ENCODE data around the gene PECR. TPM values are rescaled to one million over a fixed set of nuclear protein-coding genes. Genes with fewer than 3 reads are reported as not detected.
"Not testable (repeated sequence)": the region's sequence is repeated elsewhere in the genome, so short reads cannot be mapped to it uniquely, and the experiment has no call there.

PECR gene
- total RNA-seq, 4 donors from 2014 or later = 44.6 to 85.6 (median 54.3) TPM

GRCh38 chr2:216001216-216002100 is 80.2 kb downstream of the PECR start:
- no peak for DNase-seq
- no peak overlapping the region for H3K4me3 ChIP-seq
- H3K9me3 ChIP-seq = no peaks in the 10 kb centered on the region
- H3K27ac ChIP-seq = no peak overlapping the region
- H3K4me1 ChIP-seq = no peaks in the 10 kb centered on the region
- H3K27me3 ChIP-seq = no peaks in the 10 kb centered on the region
- no peak for TF ChIP-seq POLR2A (IDR thresholded peaks at IDR 0.05)
- TF ChIP-seq, protein P1, sequence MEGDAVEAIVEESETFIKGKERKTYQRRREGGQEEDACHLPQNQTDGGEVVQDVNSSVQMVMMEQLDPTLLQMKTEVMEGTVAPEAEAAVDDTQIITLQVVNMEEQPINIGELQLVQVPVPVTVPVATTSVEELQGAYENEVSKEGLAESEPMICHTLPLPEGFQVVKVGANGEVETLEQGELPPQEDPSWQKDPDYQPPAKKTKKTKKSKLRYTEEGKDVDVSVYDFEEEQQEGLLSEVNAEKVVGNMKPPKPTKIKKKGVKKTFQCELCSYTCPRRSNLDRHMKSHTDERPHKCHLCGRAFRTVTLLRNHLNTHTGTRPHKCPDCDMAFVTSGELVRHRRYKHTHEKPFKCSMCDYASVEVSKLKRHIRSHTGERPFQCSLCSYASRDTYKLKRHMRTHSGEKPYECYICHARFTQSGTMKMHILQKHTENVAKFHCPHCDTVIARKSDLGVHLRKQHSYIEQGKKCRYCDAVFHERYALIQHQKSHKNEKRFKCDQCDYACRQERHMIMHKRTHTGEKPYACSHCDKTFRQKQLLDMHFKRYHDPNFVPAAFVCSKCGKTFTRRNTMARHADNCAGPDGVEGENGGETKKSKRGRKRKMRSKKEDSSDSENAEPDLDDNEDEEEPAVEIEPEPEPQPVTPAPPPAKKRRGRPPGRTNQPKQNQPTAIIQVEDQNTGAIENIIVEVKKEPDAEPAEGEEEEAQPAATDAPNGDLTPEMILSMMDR (IDR thresholded peaks at IDR 0.05) = no peak
- no peaks in the 10 kb centered on the region for H3K36me3 ChIP-seq

DNA sequence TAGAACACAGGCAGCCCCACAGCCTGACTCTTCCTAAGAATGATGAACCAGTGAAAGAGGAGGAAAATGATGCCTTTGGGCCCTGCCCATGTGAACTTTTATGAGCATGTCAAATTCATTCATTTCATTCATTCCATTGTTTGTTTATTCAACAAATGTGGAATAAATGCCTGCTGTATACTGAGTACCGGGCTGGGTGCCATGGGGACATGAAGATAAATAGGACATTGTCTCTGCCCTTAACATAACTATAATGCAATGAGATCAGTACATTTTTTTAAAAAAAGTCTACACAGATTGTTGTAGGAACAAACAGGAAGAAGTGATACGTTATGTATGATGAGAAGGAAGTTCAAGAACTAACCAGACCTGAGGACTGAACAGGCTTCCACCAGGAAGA is 83.0 kb downstream of the PECR start:
- H3K27ac ChIP-seq = no peak overlapping the region
- H3K9me3 ChIP-seq = no peaks in the 10 kb centered on the region
- H3K36me3 ChIP-seq = peaks cover 0 to 7% (median 0%) of the 10 kb centered on the region in 3 donors
- no peak for DNase-seq
- H3K4me1 ChIP-seq = no peaks in the 10 kb centered on the region
- TF ChIP-seq, protein P1 (IDR thresholded peaks at IDR 0.05) = no peak
- no peak for TF ChIP-seq POLR2A (IDR thresholded peaks at IDR 0.05)
- H3K4me3 ChIP-seq = no peak overlapping the region
- no peaks in the 10 kb centered on the region for H3K27me3 ChIP-seq

GRCh38 chr2:215997219-215997618 is 84.4 kb downstream of the PECR start:
- Histone ChIP-seq H3K27ac (no peak overlapping the region), H3K4me1 (no peaks in the 10 kb centered on the region), H3K36me3 (peaks cover 0 to 7% (median 0%) of the 10 kb centered on the region in 3 donors), H3K4me3 (no peak overlapping the region), H3K9me3 (no peaks in the 10 kb centered on the region), H3K27me3 (no peaks in the 10 kb centered on the region)
- TF ChIP-seq, protein P1 (IDR thresholded peaks at IDR 0.05) = no peak
- no peak for TF ChIP-seq POLR2A (IDR thresholded peaks at IDR 0.05)
- DNase-seq = no peak

GRCh38 chr2:215994911-215995310 is 86.7 kb downstream of the PECR start:
- Histone ChIP-seq H3K9me3 (no peaks in the 10 kb centered on the region), H3K27ac (no peak overlapping the region), H3K4me1 (no peaks in the 10 kb centered on the region), H3K4me3 (no peak overlapping the region), H3K36me3 (peaks cover 0 to 7% (median 0%) of the 10 kb centered on the region in 3 donors), H3K27me3 (no peaks in the 10 kb centered on the region)
- TF ChIP-seq, protein P1 (IDR thresholded peaks at IDR 0.05) = no peak
- no peak for TF ChIP-seq POLR2A (IDR thresholded peaks at IDR 0.05)
- no peak for DNase-seq

GRCh38 chr2:215988556-215989207 is 92.9 kb downstream of the PECR start:
- not testable (repeated sequence) for H3K9me3 ChIP-seq, H3K36me3 ChIP-seq, H3K4me1 ChIP-seq, H3K27ac ChIP-seq, H3K27me3 ChIP-seq, DNase-seq, H3K4me3 ChIP-seq

Other genes starting within 250 kb of the PECR start
- gene MREG, start 68.3 kb downstream of the PECR start, total RNA-seq = 10 to 100 TPM in 1 of 4 donors, 1 to 10 TPM in 3; 6.2 to 10.7 (median 7.2) TPM
- 1 to 10 TPM in 1 of 4 donors, not detected in 3; 1.6 TPM for gene TMEM169, start 110 bp upstream of the PECR start, total RNA-seq
- 100 to 1,000 TPM in 3 of 4 donors, 10 to 100 TPM in 1; 81.7 to 140 (median 111) TPM for gene XRCC5, start 27.5 kb upstream of the PECR start, total RNA-seq

Data from Peyer's patch (tissue), 4 donors.